ENCODE results near the gene RPL28. TPM values are rescaled to one million over a fixed set of nuclear protein-coding genes. Genes with fewer than 3 reads are reported as not detected.

The RPL28 gene
- total and polyA plus RNA-seq, 2 of the 13 experiments (the other 11 are each of a cell fraction or from before 2014, with no cell fraction given): 105 to 420 TPM

DNA sequence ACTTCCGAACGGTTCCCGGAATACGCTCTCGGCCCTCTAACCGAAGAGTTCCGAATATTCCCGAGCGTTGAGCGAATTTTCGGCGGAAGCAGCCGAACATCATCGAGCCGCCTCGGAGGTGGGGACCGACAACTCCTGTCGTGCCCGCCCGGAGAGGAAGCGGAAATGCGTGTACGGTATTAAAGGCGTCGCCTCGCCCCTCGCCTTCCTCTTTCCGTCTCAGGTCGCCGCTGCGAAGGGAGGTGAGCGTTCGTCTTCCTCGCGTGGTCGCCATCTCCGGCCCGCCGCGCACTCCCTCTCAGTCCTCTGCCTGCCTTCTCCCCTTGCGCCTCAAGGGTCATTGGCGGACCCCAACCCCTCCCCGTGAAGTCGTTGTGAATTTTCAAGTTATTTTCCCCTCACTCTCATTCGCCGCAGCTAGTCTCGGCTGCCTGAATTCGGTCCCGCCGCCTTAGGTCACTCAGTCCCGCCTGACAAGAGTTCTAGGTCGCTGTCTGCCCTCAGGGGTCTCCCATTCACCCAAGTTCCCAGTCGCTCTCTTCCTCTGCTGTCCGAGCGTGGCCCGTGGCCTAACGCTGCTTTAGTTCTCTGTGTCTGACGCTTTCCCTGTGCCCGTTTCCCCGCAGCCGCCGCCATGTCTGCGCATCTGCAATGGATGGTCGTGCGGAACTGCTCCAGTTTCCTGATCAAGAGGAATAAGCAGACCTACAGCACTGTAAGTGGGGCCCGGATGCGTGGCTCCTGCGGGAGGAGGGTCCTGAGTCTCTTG is at the start of gene RPL28 (continued):
- TF ChIP-seq, protein P1, sequence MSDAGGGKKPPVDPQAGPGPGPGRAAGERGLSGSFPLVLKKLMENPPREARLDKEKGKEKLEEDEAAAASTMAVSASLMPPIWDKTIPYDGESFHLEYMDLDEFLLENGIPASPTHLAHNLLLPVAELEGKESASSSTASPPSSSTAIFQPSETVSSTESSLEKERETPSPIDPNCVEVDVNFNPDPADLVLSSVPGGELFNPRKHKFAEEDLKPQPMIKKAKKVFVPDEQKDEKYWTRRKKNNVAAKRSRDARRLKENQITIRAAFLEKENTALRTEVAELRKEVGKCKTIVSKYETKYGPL (CRISPR knock-in tag; IDR thresholded peaks at IDR 0.05): no peak
- TF ChIP-seq, protein P2, sequence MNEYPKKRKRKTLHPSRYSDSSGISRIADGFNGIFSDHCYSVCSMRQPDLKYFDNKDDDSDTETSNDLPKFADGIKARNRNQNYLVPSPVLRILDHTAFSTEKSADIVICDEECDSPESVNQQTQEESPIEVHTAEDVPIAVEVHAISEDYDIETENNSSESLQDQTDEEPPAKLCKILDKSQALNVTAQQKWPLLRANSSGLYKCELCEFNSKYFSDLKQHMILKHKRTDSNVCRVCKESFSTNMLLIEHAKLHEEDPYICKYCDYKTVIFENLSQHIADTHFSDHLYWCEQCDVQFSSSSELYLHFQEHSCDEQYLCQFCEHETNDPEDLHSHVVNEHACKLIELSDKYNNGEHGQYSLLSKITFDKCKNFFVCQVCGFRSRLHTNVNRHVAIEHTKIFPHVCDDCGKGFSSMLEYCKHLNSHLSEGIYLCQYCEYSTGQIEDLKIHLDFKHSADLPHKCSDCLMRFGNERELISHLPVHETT (CRISPR knock-in tag; conservative IDR thresholded peaks at IDR 0.05): peak; percentile 60; the same call in 1 of the 2 replicates
- TF ChIP-seq FOXK1 (CRISPR knock-in tag; IDR thresholded peaks at IDR 0.05; ENCODE audit: borderline replicate concordance, low read depth): peak; percentile 47; the same call in 1 of the 2 replicates
- peak; percentile 79 for TF ChIP-seq TBX2 (CRISPR knock-in tag; IDR thresholded peaks at IDR 0.05; ENCODE audit: borderline replicate concordance)
- TF ChIP-seq FOXC1 (CRISPR knock-in tag; IDR thresholded peaks at IDR 0.05; ENCODE audit: borderline replicate concordance): peak; percentile 91; the same call in 1 of the 2 replicates
- TF ChIP-seq HDAC1 (CRISPR knock-in tag; IDR thresholded peaks at IDR 0.05): peak; percentile 85
- TF ChIP-seq GABPA (IDR thresholded peaks at IDR 0.05; ENCODE audit: low read depth, low read length): peak; percentile 95
- TF ChIP-seq GABPA (CRISPR knock-in tag; IDR thresholded peaks at IDR 0.05; ENCODE audit: low read depth): peak; percentile 96
- TF ChIP-seq CHD2 (IDR thresholded peaks at IDR 0.05; ENCODE audit: low read depth, low read length): no peak
- peak; percentile 89; the same call in 1 of the 2 replicates for TF ChIP-seq BORCS8-MEF2B (CRISPR knock-in tag; IDR thresholded peaks at IDR 0.05)
- TF ChIP-seq, protein P3, sequence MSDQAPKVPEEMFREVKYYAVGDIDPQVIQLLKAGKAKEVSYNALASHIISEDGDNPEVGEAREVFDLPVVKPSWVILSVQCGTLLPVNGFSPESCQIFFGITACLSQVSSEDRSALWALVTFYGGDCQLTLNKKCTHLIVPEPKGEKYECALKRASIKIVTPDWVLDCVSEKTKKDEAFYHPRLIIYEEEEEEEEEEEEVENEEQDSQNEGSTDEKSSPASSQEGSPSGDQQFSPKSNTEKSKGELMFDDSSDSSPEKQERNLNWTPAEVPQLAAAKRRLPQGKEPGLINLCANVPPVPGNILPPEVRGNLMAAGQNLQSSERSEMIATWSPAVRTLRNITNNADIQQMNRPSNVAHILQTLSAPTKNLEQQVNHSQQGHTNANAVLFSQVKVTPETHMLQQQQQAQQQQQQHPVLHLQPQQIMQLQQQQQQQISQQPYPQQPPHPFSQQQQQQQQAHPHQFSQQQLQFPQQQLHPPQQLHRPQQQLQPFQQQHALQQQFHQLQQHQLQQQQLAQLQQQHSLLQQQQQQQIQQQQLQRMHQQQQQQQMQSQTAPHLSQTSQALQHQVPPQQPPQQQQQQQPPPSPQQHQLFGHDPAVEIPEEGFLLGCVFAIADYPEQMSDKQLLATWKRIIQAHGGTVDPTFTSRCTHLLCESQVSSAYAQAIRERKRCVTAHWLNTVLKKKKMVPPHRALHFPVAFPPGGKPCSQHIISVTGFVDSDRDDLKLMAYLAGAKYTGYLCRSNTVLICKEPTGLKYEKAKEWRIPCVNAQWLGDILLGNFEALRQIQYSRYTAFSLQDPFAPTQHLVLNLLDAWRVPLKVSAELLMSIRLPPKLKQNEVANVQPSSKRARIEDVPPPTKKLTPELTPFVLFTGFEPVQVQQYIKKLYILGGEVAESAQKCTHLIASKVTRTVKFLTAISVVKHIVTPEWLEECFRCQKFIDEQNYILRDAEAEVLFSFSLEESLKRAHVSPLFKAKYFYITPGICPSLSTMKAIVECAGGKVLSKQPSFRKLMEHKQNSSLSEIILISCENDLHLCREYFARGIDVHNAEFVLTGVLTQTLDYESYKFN (CRISPR knock-in tag; conservative IDR thresholded peaks at IDR 0.05): 0 out of 2 replicates have a peak, but pooled peaks have one; percentile 12
- TF ChIP-seq HOXD1 (CRISPR knock-in tag; IDR thresholded peaks at IDR 0.05): peak; percentile 16; the same call in 1 of the 2 replicates
- no peak for TF ChIP-seq CHD4 (IDR thresholded peaks at IDR 0.05; ENCODE audit: borderline replicate concordance, low read length)
- TF ChIP-seq HIVEP1 (CRISPR knock-in tag; IDR thresholded peaks at IDR 0.05): 0 out of 2 replicates have a peak, but pooled peaks have one; percentile 48
- peak; percentile 59 for TF ChIP-seq BCL6 (CRISPR knock-in tag; IDR thresholded peaks at IDR 0.05)

Data from HepG2 (cell line).